Astrocyte (in vitro differentiated cells and primary cell): Measurements from ENCODE around the gene ZNF438. TPM values are rescaled to one million over a fixed set of nuclear protein-coding genes. Genes with fewer than 3 reads are reported as not detected.

Source experiments
- DNase-seq: peaks from one replicate; pipeline ENCODE4 v3.0.0-alpha.2; 2010; ENCODE audit warnings: low read depth
- FAIRE-seq: peaks from 2 replicates; lab custom pipeline; 2011; peaks lifted over from hg19 to GRCh38; lab: Jason Lieb, UNC
- H2AFZ ChIP-seq: 2 replicates; pipeline ENCODE4 v1.6.0; 2012; ENCODE audit warnings: low read depth, low read length, inconsistent platforms
- H3K27ac ChIP-seq: 2 replicates; pipeline ENCODE4 v1.5.1; 2011; ENCODE audit warnings: low read depth, low read length, inconsistent platforms
- H3K27me3 ChIP-seq: 2 replicates; pipeline ENCODE4 v1.6.0; 2011; ENCODE audit warnings: low read length, inconsistent platforms; ENCODE audit not compliant: insufficient read depth
- H3K36me3 ChIP-seq: 2 replicates; pipeline ENCODE4 v1.5.1; 2011; ENCODE audit warnings: low read length, inconsistent platforms; ENCODE audit not compliant: insufficient read depth
- H3K4me1 ChIP-seq: 2 replicates; pipeline ENCODE4 v1.5.1; 2011; ENCODE audit warnings: low read length, inconsistent platforms; ENCODE audit not compliant: insufficient read depth
- H3K4me2 ChIP-seq: 2 replicates; pipeline ENCODE4 v1.6.0; 2012; ENCODE audit warnings: low read length, inconsistent platforms
- H3K4me3 ChIP-seq: 2 replicates; pipeline ENCODE4 v1.5.1; 2011; ENCODE audit warnings: low read depth, mild to moderate bottlenecking, low read length, inconsistent platforms; ENCODE audit not compliant: insufficient read depth
- H3K79me2 ChIP-seq: 2 replicates; pipeline ENCODE4 v1.6.0; 2012; ENCODE audit warnings: mild to moderate bottlenecking, low read length, inconsistent platforms; ENCODE audit not compliant: insufficient read depth
- H3K9ac ChIP-seq: 2 replicates; pipeline ENCODE4 v1.6.0; 2012; ENCODE audit warnings: mild to moderate bottlenecking, low read length, inconsistent platforms
- H3K9me3 ChIP-seq: 2 replicates; pipeline ENCODE4 v1.5.1; 2012; ENCODE audit warnings: low read depth, mild to moderate bottlenecking, low read length, inconsistent platforms; ENCODE audit not compliant: insufficient read depth
- H4K20me1 ChIP-seq: 2 replicates; pipeline ENCODE4 v1.6.0; 2012; ENCODE audit warnings: low read length, inconsistent platforms; ENCODE audit not compliant: insufficient read depth
- H3K27ac Mint-ChIP-seq: one replicate; pipeline ENCODE4 v1.8.0; 2021; ENCODE audit warnings: mild to moderate bottlenecking, mixed read lengths; ENCODE audit not compliant: unreplicated experiment
- H3K27me3 Mint-ChIP-seq: one replicate; pipeline ENCODE4 v1.8.0; 2021; ENCODE audit warnings: low read depth, mixed read lengths; ENCODE audit not compliant: unreplicated experiment
- H3K36me3 Mint-ChIP-seq: one replicate; pipeline ENCODE4 v1.8.0; 2021; ENCODE audit warnings: low read depth, mixed read lengths; ENCODE audit not compliant: unreplicated experiment
- H3K4me1 Mint-ChIP-seq: one replicate; pipeline ENCODE4 v1.8.0; 2021; ENCODE audit warnings: low read depth, mixed read lengths; ENCODE audit not compliant: unreplicated experiment
- H3K4me3 Mint-ChIP-seq: one replicate; pipeline ENCODE4 v1.8.0; 2021; ENCODE audit warnings: mild to moderate bottlenecking, moderate library complexity, mixed read lengths; ENCODE audit not compliant: unreplicated experiment
- H3K9me3 Mint-ChIP-seq: one replicate; pipeline ENCODE4 v1.8.0; 2021; ENCODE audit warnings: mild to moderate bottlenecking, mixed read lengths; ENCODE audit not compliant: unreplicated experiment
- CTCF ChIP-seq: IDR thresholded peaks from 2 replicates; pipeline ENCODE4 v1.5.1; 2011; ENCODE audit warnings: low read depth, mild to moderate bottlenecking, inconsistent platforms, low read length, moderate library complexity; ENCODE audit not compliant: insufficient read depth
- EZH2 ChIP-seq: IDR thresholded peaks from 2 replicates; pipeline ENCODE4 v1.6.1; 2012; ENCODE audit warnings: mild to moderate bottlenecking, low read length, inconsistent platforms; ENCODE audit not compliant: insufficient read depth
- total RNA-seq: library from RNA; stranded (reverse); gene quantifications from 2 replicates; pipeline ENCODE4 v1.2.1, GENCODE V29; 2021

Gene ZNF438
- total RNA-seq, 1 donor from 2014 or later: 2.2 TPM

GRCh38 chr10:31069411-31069810 lies 37.7 kb upstream of the ZNF438 start:
- no peaks in the 10 kb centered on the region for H3K79me2 ChIP-seq
- Mint-ChIP-seq H3K36me3 (no peaks in the 10 kb centered on the region), H3K27ac (peak overlapping the region; percentile 74), H3K27me3 (no peaks in the 10 kb centered on the region), H3K4me1 (peaks cover 44% of the 10 kb centered on the region), H3K4me3 (no peak overlapping the region), H3K9me3 (peaks cover 3% of the 10 kb centered on the region)
- no peak overlapping the region for H2AFZ ChIP-seq
- no peak overlapping the region for H3K9ac ChIP-seq
- H3K27ac ChIP-seq: no peak overlapping the region
- TF ChIP-seq EZH2 (no peak), CTCF (no peak)
- no peak overlapping the region for H3K4me2 ChIP-seq
- no peaks in the 10 kb centered on the region for H3K36me3 ChIP-seq
- no peaks in the 10 kb centered on the region for H3K27me3 ChIP-seq
- no peaks in the 10 kb centered on the region for H3K9me3 ChIP-seq
- H3K4me3 ChIP-seq: no peak overlapping the region
- H3K4me1 ChIP-seq: peaks cover 24% of the 10 kb centered on the region
- no peaks in the 10 kb centered on the region for H4K20me1 ChIP-seq
- DNase-seq (no peak), FAIRE-seq (no peak)

- peak; percentile 39 for FAIRE-seq
- H3K36me3 ChIP-seq: no peaks in the 10 kb centered on the region
- H3K4me2 ChIP-seq: peak overlapping the region; percentile 65
- H4K20me1 ChIP-seq: no peaks in the 10 kb centered on the region
- no peaks in the 10 kb centered on the region for H3K79me2 ChIP-seq
- H3K27me3 Mint-ChIP-seq: no peaks in the 10 kb centered on the region
- TF ChIP-seq EZH2: no peak
- no peak for TF ChIP-seq CTCF
- no peak overlapping the region for H3K4me3 Mint-ChIP-seq
- peak overlapping the region; percentile 44 for H3K27ac ChIP-seq
- H3K27ac Mint-ChIP-seq: peak overlapping the region; percentile 59
- no peaks in the 10 kb centered on the region for H3K27me3 ChIP-seq
- peak overlapping the region; percentile 12 for H2AFZ ChIP-seq
- peaks cover 3% of the 10 kb centered on the region for H3K9me3 Mint-ChIP-seq
- H3K4me1 Mint-ChIP-seq: peaks cover 16% of the 10 kb centered on the region
- H3K9ac ChIP-seq: peak overlapping the region; percentile 12
- no peak overlapping the region for H3K4me3 ChIP-seq
- H3K4me1 ChIP-seq: peaks cover 13% of the 10 kb centered on the region
- H3K36me3 Mint-ChIP-seq: no peaks in the 10 kb centered on the region
- DNase-seq: peak; percentile 84
- H3K9me3 ChIP-seq: no peaks in the 10 kb centered on the region
These were observed 32.7 kb upstream of the ZNF438 start for GRCh38 chr10:31064348-31064747.

- Histone ChIP-seq H3K36me3 (no peaks in the 10 kb centered on the region), H3K79me2 (no peaks in the 10 kb centered on the region), H4K20me1 (no peaks in the 10 kb centered on the region), H3K4me1 (peaks cover 13% of the 10 kb centered on the region), H3K4me2 (peak overlapping the region; percentile 65), H3K9me3 (no peaks in the 10 kb centered on the region), H3K4me3 (no peak overlapping the region), H3K9ac (peak overlapping the region; percentile 12), H3K27me3 (no peaks in the 10 kb centered on the region), H2AFZ (no peak overlapping the region), H3K27ac (peak overlapping the region; percentile 44)
- TF ChIP-seq EZH2 (no peak), CTCF (no peak)
- no peaks in the 10 kb centered on the region for H3K27me3 Mint-ChIP-seq
- H3K9me3 Mint-ChIP-seq: peaks cover 3% of the 10 kb centered on the region
- DNase-seq (no peak), FAIRE-seq (no peak)
- peak overlapping the region; percentile 69 for H3K27ac Mint-ChIP-seq
- H3K4me3 Mint-ChIP-seq: peak overlapping the region; percentile 40
- H3K36me3 Mint-ChIP-seq: no peaks in the 10 kb centered on the region
- H3K4me1 Mint-ChIP-seq: peaks cover 15% of the 10 kb centered on the region
These were observed 32.2 kb upstream of the ZNF438 start for GRCh38 chr10:31063841-31064240.
